Aorta (tissue), 5 donors: ENCODE results near the gene PSG6. TPM values are rescaled to one million over a fixed set of nuclear protein-coding genes. Genes with fewer than 3 reads are reported as not detected.
"Not testable (repeated sequence)": the region's sequence is repeated elsewhere in the genome, so short reads cannot be mapped to it uniquely, and the experiment has no call there.

Experiments
- ATAC-seq: fragments of 200-7000 bp; cut with Tn5 transposase; one replicate; pipeline ENCODE4 v1.9.1; 2022; ENCODE audit warnings: moderate library complexity; ENCODE audit not compliant: low FRiP score
- DNase-seq, 2 donors: peaks; one replicate each; pipeline ENCODE4 v3.0.0-alpha.2; 2020
- H3K27ac ChIP-seq, 2 donors: one replicate each; pipeline ENCODE4 v1.5.1; 2013; ENCODE audit warnings: low read length in 2 of 2, mild to moderate bottlenecking in 2 of 2, moderate library complexity in 2 of 2, control low read depth in 1 of 2, inconsistent platforms in 1 of 2, low read depth in 1 of 2
- H3K27me3 ChIP-seq, 2 donors: one replicate each; pipeline ENCODE4 v1.6.1; 2013; ENCODE audit warnings: control low read depth in 1 of 2, low read length in 1 of 2, mild to moderate bottlenecking in 1 of 2, moderate library complexity in 1 of 2; ENCODE audit not compliant: insufficient read depth in 2 of 2, control insufficient read depth in 1 of 2
- H3K36me3 ChIP-seq, 2 donors: one replicate each; pipeline ENCODE4 v1.6.1; 2013; ENCODE audit warnings: control low read depth in 1 of 2, low read length in 1 of 2, mild to moderate bottlenecking in 1 of 2; ENCODE audit not compliant: insufficient read depth in 2 of 2, control insufficient read depth in 1 of 2
- H3K4me1 ChIP-seq, 2 donors: one replicate each; pipeline ENCODE4 v1.6.1; 2013; ENCODE audit warnings: low read length in 2 of 2, control low read depth in 1 of 2, mild to moderate bottlenecking in 1 of 2, moderate library complexity in 1 of 2; ENCODE audit not compliant: insufficient read depth in 2 of 2, control insufficient read depth in 1 of 2
- H3K4me3 ChIP-seq, 2 donors: one replicate each; pipeline ENCODE4 v1.5.1; 2013; ENCODE audit warnings: low read length in 2 of 2, control low read depth in 1 of 2, mild to moderate bottlenecking in 1 of 2
- H3K9me3 ChIP-seq: one replicate; pipeline ENCODE4 v1.6.1; 2013; ENCODE audit warnings: mild to moderate bottlenecking, low read length; ENCODE audit not compliant: control insufficient read depth
- WGBS, 2 donors: extraction: QIAGEN DNeasy Blood & Tissue Kit; methylation state at CpG; one replicate each; pipeline ENCODE4 v1.1.7; 2013; 5-methylcytosine and 5-hydroxymethylcytosine counted together
- intact Hi-C, 2 donors: fragments of 100-400 bp; cut with DNase I; formaldehyde crosslinking; loops; one replicate each; pipeline versions ENCODE4 v1.14.2 to v1.15.0; 2022
- polyA plus RNA-seq, 2 donors: library from polyadenylated mRNA; stranded (reverse); fragments of 200-250 nt; gene quantifications; one replicate each; pipeline ENCODE4 v1.2.3, GENCODE V29; 2013
- total RNA-seq, 2 donors: library from RNA; stranded (reverse); fragmentation: NEBNext Ultra II Directional; extraction: Animal tissue kit (Norgen Biotek cat#: 25700); gene quantifications; one replicate each; pipeline ENCODE4 v1.2.1, GENCODE V29; 2021
- donor health status: healthy with polysubstance abuse.
- donor health status: Bipolar disorder and iron deficiency.
- donor health status: DM: no; HTN: no; CAD: no.
- donor health status: DM: no; HTN: no; CAD: no.
- donor health status: DM: yes; HTN: yes; CAD: no.

PSG6 gene
- total and polyA plus RNA-seq, 4 donors, result not detected

- H3K4me1 ChIP-seq, intact Hi-C loops, ATAC-seq, H3K27ac ChIP-seq, DNase-seq, H3K36me3 ChIP-seq, H3K4me3 ChIP-seq, H3K27me3 ChIP-seq, H3K9me3 ChIP-seq: not testable (repeated sequence)
- 59 to 68% methylated on average over 1 of the region's 1 CpG for WGBS, 2 donors
Observed at GRCh38 chr19:42898656-42899055, 19.0 kb downstream of the PSG6 start.

DNA sequence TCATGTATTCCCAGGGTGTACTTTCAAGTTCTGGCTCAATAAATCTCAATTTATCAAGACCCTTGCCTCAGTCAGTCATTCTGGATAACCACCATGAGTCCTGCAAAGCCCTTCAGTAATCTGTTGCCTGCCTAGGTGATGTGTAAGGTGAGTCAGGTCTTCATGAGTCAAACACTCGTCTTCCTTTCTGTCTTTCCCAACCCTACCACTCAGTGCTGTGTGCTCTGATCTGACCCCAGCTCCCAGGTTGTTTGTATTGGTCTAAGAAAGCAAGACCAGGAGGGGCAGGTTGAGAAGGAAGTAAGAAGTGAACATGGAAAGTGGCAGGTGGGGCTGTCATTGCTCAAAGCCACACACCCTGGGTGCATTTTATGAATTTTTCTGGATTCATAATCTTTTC lies 20.0 kb downstream of the PSG6 start:
- H3K36me3 ChIP-seq, H3K27ac ChIP-seq, intact Hi-C loops, DNase-seq, H3K9me3 ChIP-seq, H3K27me3 ChIP-seq, H3K4me3 ChIP-seq, H3K4me1 ChIP-seq, ATAC-seq: not testable (repeated sequence)
- WGBS, 2 donors, result 13 to 45% methylated on average over 1 of the region's 1 CpG

- H3K27me3 ChIP-seq, H3K36me3 ChIP-seq, DNase-seq, H3K4me3 ChIP-seq, H3K27ac ChIP-seq, intact Hi-C loops, H3K9me3 ChIP-seq, ATAC-seq, H3K4me1 ChIP-seq: not testable (repeated sequence)
- WGBS, 2 donors, result 84 to 85% methylated on average over 7 of the region's 7 CpGs
Observed at GRCh38 chr19:42890446-42890845, 27.2 kb downstream of the PSG6 start.

- H3K27ac ChIP-seq, ATAC-seq, H3K9me3 ChIP-seq, intact Hi-C loops, H3K4me3 ChIP-seq, H3K36me3 ChIP-seq, H3K4me1 ChIP-seq, DNase-seq, H3K27me3 ChIP-seq: not testable (repeated sequence)
Observed at GRCh38 chr19:42887876-42888445, 29.7 kb downstream of the PSG6 start.

DNA sequence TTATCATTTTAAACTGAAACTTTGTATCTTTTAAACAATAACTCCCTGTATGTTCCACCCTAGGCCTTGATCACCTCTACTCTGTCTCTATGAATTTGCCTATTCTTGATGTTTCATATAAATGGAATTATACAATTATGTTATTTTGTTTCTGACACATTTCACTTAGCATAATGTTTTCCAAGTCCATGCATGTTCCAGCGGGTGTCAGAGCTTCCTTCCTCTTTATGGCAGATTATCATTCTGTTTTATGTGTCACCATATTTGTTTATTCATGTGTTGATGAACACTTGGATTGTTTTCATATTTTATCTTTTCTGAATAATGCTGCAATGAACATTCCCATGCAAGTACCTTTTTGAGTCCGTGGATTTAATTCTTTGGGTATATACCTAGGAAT lies 35.0 kb downstream of the PSG6 start:
- 63 to 73% methylated on average over 2 of the region's 2 CpGs for WGBS, 2 donors
- ATAC-seq, intact Hi-C loops, H3K27me3 ChIP-seq, H3K4me3 ChIP-seq, H3K27ac ChIP-seq, H3K9me3 ChIP-seq, H3K4me1 ChIP-seq, H3K36me3 ChIP-seq, DNase-seq: not testable (repeated sequence)

DNA sequence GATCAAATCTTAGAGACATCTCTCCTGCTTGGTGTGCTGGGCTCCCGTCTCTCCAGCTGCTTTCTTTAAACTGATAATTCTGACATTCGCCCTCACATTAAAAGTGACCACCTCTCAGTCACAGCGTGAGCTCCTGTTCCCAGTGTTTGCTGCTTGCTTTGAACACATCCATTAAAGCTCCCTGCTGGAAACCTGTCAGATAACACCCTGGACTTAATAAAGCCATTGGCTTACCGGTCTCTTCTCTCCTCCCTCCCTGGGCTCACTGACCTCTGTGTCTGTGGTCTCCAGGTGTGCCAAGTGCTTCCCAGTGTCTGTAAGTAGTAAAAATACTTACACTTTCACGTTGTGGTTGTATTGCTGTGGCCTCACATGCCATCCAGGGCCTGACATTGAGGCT lies 35.7 kb downstream of the PSG6 start:
- H3K27ac ChIP-seq, H3K36me3 ChIP-seq, intact Hi-C loops, H3K9me3 ChIP-seq, DNase-seq, H3K4me3 ChIP-seq, H3K27me3 ChIP-seq, ATAC-seq, H3K4me1 ChIP-seq: not testable (repeated sequence)
- 50 to 60% methylated on average over 5 of the region's 5 CpGs for WGBS, 2 donors

- intact Hi-C loops, result not testable (repeated sequence)
- WGBS, 2 donors, result 59 to 60% methylated on average over 8 of the region's 8 CpGs
Observed at GRCh38 chr19:42881279-42881678, 36.4 kb downstream of the PSG6 start.

DNA sequence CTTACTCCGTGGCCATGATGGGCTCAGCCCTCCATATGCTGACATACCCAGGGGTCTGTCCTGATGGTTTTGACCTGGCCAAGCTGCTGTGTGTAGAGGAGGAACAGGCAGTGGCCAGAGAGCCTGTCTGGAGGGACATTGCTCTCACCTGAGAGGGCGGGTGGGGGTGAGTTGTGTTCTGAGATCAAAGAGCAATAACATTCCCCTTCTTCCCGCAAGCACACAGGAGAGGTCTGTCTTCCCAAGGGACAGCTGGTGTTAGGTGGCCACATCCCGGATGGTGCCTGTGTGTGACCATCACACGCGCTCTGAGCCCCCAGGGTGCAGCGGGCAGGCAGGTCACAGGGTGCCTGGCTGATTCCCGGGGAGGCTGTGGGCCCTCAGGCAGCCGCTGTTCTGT lies 37.1 kb downstream of the PSG6 start:
- DNase-seq, H3K27ac ChIP-seq, H3K4me3 ChIP-seq, intact Hi-C loops, ATAC-seq, H3K27me3 ChIP-seq, H3K4me1 ChIP-seq, H3K36me3 ChIP-seq, H3K9me3 ChIP-seq: not testable (repeated sequence)
- WGBS, 2 donors, result 80 to 88% methylated on average over 9 of the region's 9 CpGs

More at GRCh38 chr19:42881279-42881678, 36.4 kb downstream of the PSG6 start:
- H3K36me3 ChIP-seq, ATAC-seq, H3K4me3 ChIP-seq, H3K4me1 ChIP-seq, DNase-seq, H3K9me3 ChIP-seq, H3K27me3 ChIP-seq, H3K27ac ChIP-seq: not testable (repeated sequence)

DNA sequence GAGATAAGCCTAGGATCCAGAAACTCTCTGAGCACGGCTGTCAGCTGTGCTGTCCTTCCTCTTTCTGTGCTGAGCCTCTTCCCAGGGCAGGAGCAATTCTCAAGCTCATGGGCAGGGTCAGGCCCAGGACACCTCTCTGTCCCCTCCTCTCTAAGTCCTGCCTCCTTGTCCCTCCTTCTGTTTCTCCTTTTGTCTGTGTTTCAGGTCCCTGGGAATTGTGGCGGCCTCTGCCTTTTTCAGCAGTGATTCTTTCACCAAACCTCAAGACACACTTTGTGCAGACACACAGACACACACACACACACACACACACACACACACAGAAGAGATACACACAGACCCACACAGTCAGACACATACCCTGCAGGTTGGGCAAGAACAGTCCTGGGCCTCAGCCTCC lies 38.1 kb downstream of the PSG6 start, which contains the start of gene PSG1:
TSS of gene PSG1 (minus strand) at position 101 of the 400 bp plus-strand sequence. CDS start 132 bp downstream, outside the sequence.
- Histone ChIP-seq H3K27me3 (no peaks in the 10 kb centered on the region), H3K36me3 (no peaks in the 10 kb centered on the region), H3K4me3 (no peak within 1 kb of the TSS), H3K4me1 (no peaks in the 10 kb centered on the region), H3K27ac (no peak within 1 kb of the TSS), H3K9me3 (no peaks in the 10 kb centered on the region)
- ATAC-seq (no peak), DNase-seq (no peak)
- intact Hi-C loops, result no loop called here
- WGBS, 2 donors, result 35 to 70% methylated on average over 2 of the region's 2 CpGs
